ENCODE results near the gene RPS27L.

DNA sequence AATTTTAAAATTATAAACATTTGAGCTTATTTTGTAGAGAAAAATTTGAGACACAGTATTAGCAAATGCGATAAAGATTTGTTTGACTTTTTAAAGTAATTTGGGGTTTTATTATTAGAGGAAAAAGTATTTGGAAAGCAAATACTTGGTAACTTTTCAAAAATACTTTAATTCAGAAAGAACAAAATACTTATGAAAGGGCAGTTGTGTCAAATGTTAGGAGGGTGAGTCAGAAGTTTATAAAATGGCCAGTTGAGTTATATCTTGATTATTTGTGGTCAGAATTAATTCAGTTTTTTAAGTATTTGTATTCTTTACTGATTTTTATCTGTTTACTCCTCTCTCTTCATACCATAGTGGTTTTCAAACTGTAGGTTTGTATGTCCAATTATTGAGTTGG, 23.5 kb downstream of the RPS27L start:
- TF ChIP-seq POLR2A (IDR thresholded peaks at IDR 0.05; ENCODE audit: low read length) (no peak), PHF8 (IDR thresholded peaks at IDR 0.05; ENCODE audit: borderline replicate concordance, low read depth) (no peak), EP300 (IDR thresholded peaks at IDR 0.05) (no peak), SMC3 (IDR thresholded peaks at IDR 0.05) (no peak), RAD21 (conservative IDR thresholded peaks at IDR 0.05 in 1 of 2, IDR thresholded peaks at IDR 0.05 in 1 of 2) (no peak), RFX5 (IDR thresholded peaks at IDR 0.05) (no peak)
- TF ChIP-seq, protein P1, sequence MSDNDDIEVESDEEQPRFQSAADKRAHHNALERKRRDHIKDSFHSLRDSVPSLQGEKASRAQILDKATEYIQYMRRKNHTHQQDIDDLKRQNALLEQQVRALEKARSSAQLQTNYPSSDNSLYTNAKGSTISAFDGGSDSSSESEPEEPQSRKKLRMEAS (IDR thresholded peaks at IDR 0.05): no peak
- TF ChIP-seq, protein P2, sequence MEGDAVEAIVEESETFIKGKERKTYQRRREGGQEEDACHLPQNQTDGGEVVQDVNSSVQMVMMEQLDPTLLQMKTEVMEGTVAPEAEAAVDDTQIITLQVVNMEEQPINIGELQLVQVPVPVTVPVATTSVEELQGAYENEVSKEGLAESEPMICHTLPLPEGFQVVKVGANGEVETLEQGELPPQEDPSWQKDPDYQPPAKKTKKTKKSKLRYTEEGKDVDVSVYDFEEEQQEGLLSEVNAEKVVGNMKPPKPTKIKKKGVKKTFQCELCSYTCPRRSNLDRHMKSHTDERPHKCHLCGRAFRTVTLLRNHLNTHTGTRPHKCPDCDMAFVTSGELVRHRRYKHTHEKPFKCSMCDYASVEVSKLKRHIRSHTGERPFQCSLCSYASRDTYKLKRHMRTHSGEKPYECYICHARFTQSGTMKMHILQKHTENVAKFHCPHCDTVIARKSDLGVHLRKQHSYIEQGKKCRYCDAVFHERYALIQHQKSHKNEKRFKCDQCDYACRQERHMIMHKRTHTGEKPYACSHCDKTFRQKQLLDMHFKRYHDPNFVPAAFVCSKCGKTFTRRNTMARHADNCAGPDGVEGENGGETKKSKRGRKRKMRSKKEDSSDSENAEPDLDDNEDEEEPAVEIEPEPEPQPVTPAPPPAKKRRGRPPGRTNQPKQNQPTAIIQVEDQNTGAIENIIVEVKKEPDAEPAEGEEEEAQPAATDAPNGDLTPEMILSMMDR (IDR thresholded peaks at IDR 0.05): no peak
